ENCODE results near the gene SLC12A7. TPM values are rescaled to one million over a fixed set of nuclear protein-coding genes. Genes with fewer than 3 reads are reported as not detected.

SLC12A7 gene
- total RNA-seq, 6 experiments from 2014 or later, result 0.07 to 0.09 (median 0.09) TPM; not detected in 3

DNA sequence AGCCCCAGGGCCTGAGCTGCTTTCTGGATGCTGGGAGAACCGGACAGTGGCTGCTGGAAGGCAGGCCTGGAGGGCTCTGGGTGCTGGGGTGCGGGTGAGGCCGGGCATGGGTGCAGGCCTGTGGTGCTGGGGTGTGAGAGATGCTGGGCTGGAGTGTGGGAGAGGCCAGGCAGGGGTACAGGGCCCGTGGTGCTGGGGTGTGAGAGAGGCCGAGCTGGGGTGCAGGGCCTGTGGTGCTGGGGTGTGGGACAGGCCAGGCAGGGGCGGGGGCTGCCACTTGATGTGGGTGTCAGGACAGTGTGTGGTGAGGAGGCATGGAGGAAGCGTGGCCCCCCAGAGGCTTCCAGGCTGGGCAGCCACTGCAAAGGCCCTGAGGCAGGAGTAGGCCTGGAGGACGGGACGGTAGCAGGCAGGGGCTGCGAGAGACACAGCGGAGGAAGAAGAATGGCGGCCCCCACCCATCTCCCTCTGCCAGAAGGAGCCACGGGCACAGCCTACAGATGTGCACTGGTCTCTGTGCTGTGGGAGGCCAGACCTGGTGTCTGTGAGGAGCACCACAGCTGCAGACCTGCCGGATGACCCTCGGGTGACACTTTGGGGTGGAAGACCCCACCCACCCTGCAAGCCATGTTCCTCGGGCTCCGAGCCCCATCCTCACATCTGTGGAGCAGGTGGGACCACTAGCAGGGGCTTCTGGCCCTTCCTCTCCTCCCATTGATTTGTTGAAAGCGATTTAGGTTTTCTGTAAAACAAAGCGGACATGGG is 94.0 kb downstream of the SLC12A7 start:
- H3K9me3 Mint-ChIP-seq, result no peaks in the 10 kb centered on the region

DNA sequence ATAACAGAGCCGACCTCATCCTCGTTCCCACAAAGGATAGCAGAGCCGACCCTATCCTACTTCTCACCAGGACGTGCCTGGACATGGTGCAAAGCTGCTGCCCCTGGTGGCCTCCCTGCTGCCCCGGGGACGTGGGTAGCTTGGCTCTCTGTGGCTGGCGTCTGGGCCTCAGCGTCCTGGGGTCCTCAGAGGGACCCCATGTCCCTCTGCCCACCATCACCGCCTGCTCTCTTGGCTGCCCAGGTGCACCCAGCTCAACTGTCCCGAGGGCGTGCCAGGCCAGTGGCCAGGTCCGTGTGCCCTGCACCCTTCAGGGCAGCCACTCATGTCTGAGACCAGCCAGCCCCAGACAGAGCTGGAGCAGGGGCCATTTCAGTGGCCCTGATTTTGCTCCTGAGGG is 94.8 kb downstream of the SLC12A7 start:
- Mint-ChIP-seq H3K4me3 (no peak overlapping the region), H3K4me1 (ENCODE audit: low read depth) (no peaks in the 10 kb centered on the region), H3K27me3 (ENCODE audit: insufficient read depth) (peaks cover 45% of the 10 kb centered on the region), H3K9me3 (no peaks in the 10 kb centered on the region), H3K27ac (no peak overlapping the region), H3K36me3 (ENCODE audit: low read depth) (no peaks in the 10 kb centered on the region)
- TF ChIP-seq, protein P1, sequence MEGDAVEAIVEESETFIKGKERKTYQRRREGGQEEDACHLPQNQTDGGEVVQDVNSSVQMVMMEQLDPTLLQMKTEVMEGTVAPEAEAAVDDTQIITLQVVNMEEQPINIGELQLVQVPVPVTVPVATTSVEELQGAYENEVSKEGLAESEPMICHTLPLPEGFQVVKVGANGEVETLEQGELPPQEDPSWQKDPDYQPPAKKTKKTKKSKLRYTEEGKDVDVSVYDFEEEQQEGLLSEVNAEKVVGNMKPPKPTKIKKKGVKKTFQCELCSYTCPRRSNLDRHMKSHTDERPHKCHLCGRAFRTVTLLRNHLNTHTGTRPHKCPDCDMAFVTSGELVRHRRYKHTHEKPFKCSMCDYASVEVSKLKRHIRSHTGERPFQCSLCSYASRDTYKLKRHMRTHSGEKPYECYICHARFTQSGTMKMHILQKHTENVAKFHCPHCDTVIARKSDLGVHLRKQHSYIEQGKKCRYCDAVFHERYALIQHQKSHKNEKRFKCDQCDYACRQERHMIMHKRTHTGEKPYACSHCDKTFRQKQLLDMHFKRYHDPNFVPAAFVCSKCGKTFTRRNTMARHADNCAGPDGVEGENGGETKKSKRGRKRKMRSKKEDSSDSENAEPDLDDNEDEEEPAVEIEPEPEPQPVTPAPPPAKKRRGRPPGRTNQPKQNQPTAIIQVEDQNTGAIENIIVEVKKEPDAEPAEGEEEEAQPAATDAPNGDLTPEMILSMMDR (IDR thresholded peaks at IDR 0.05), result no peak
- no peak for DNase-seq

More for the DNA sequence above, 94.0 kb downstream of the SLC12A7 start:
- Mint-ChIP-seq H3K36me3 (ENCODE audit: low read depth) (no peaks in the 10 kb centered on the region), H3K4me3 (no peak overlapping the region), H3K27ac (no peak overlapping the region), H3K27me3 (ENCODE audit: insufficient read depth) (peaks cover 44% of the 10 kb centered on the region), H3K4me1 (ENCODE audit: low read depth) (no peaks in the 10 kb centered on the region)
- DNase-seq, result no peak
- TF ChIP-seq, protein P1 (IDR thresholded peaks at IDR 0.05), result no peak

DNA sequence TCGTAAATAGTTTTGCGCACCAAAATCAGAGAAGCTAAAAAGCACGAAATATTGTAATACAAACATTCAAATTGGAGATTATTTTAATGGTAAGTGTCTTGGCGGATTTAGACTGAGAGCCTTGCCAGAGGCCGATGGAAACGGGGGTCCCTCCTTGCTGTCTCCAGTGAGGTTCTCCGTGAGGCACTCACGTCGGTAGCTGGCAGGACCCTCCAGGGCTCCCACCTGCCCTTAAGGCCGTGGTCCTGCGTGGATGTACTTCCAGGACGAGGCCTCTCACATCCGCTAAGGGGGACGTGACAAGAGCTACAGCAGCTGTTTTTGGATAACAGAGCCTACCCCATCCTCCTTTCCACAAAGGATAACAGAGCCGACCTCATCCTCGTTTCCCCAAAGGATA is 95.4 kb downstream of the SLC12A7 start:
- Mint-ChIP-seq H3K36me3 (ENCODE audit: low read depth) (no peaks in the 10 kb centered on the region), H3K9me3 (no peaks in the 10 kb centered on the region), H3K4me3 (no peak overlapping the region), H3K27ac (no peak overlapping the region), H3K27me3 (ENCODE audit: insufficient read depth) (peaks cover 50% of the 10 kb centered on the region), H3K4me1 (ENCODE audit: low read depth) (no peaks in the 10 kb centered on the region)
- TF ChIP-seq, protein P1 (IDR thresholded peaks at IDR 0.05), result no peak
- no peak for DNase-seq

DNA sequence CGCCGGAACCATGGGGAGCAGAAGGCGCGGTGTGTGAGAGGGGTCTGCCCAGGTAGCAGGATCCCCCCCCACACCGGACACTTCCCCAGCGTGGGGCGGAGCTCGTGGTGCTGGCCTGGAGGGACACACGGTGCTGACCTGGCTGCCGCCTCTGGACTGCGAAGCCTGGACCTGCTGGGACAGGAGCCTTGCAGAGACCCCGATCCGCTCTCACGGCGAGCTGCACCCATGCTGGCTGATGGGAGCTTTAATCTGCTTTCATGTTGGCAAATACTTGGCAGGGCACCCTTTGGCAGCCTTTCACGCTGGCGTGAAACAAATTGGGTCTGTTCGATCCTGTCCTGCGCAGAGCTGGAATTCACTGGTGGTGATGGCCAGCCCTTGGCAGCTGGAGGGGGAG is 95.8 kb downstream of the SLC12A7 start:
- Mint-ChIP-seq H3K36me3 (ENCODE audit: low read depth) (no peaks in the 10 kb centered on the region), H3K4me1 (ENCODE audit: low read depth) (no peaks in the 10 kb centered on the region), H3K4me3 (no peak overlapping the region), H3K9me3 (no peaks in the 10 kb centered on the region), H3K27me3 (ENCODE audit: insufficient read depth) (peaks cover 54% of the 10 kb centered on the region), H3K27ac (no peak overlapping the region)
- TF ChIP-seq, protein P1 (IDR thresholded peaks at IDR 0.05), result no peak
- DNase-seq, result no peak

DNA sequence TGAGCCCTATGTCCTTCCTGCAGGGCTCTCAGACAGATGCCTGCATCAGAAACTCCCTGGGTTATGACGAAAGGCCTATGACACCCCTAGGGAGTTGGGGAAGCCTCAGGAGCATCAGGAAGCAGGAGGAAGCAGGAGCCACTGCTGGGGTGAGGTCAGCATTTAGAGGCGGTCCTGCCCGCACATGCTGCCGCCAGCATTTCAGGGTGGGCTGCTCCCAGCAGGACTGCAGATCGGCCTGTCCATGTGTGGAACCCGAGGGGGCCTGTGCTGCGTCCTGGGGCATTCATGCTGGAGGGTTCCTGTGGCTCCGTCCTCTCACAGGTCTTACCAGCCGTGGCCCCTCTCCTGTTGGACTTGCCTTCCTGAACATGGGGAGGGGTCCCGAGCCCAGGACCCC is 96.4 kb downstream of the SLC12A7 start:
- H3K27ac Mint-ChIP-seq, result no peak overlapping the region
- TF ChIP-seq, protein P1 (IDR thresholded peaks at IDR 0.05), result no peak
- no peak for DNase-seq
- no peak overlapping the region for H3K4me3 Mint-ChIP-seq
- no peaks in the 10 kb centered on the region for H3K4me1 Mint-ChIP-seq (ENCODE audit: low read depth)
- peaks cover 55% of the 10 kb centered on the region for H3K27me3 Mint-ChIP-seq (ENCODE audit: insufficient read depth)
- no peaks in the 10 kb centered on the region for H3K9me3 Mint-ChIP-seq
- H3K36me3 Mint-ChIP-seq (ENCODE audit: low read depth), result no peaks in the 10 kb centered on the region

All from HFFc6 (cell line).